Measurements from ENCODE around the gene AFDN.
"Not testable (repeated sequence)": the region's sequence is repeated elsewhere in the genome, so short reads cannot be mapped to it uniquely, and the experiment has no call there.

The AFDN gene

GRCh38 chr6:167984144-167984719 is 157.5 kb downstream of the AFDN start:
- DNase-seq, result no peak

- DNase-seq, result no peak
Measured at GRCh38 chr6:167984876-167985604, 158.3 kb downstream of the AFDN start.

- no peak for DNase-seq
Measured at GRCh38 chr6:167985911-167986595, 159.3 kb downstream of the AFDN start.

DNA sequence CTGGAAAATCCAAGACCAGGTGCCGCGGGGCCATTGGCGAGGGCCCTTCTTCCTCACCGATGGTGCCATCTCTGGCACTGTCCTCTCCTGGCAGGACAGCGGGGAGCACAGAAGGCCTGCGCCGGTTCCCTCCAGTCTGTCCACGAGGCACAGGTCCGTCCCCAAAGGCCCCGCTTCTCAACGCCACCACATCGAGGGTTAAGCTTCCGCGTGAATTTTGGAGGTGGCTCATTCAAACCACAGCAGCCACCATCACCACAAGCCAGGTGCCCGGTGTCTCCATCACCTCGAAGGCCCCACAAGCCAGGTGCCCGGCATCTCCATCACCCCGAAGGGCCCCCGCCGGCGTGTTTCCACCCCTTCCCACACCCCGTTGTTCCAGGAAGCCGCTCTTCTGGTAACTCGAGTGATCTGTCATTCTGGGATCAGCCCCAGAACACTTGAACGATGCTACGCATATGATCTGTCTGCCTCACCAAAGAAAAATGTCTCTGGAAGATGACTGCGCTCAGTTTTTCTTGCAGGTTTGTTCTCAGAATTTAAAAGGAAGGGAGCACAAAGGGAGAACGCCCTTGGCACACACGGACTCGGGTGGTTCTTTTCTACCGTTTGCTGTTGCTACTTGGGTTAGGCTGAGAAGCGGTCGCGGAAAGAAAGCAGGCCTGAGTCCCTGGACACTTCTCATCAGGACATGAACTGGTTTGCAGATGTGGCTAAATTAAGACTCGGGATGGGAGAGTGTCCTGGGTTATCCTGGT is 160.9 kb downstream of the AFDN start:
- DNase-seq, result no peak

DNA sequence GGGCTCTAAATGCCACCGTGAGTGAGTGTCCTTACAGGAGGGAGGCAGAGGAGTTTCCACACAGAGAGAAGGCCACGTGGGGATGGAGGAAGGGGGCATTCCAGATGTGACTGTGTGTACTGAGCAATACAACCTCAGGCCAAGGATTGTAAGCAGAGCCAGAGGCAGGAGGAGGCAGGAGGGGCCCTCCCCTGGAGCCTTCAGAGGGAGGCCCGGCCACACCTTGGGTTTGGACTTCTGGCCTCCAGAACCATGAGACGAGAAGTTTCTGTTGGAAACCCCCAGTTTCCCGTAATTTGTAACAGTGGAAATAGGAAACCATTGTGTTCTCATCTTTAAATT is 161.4 kb downstream of the AFDN start:
- no peak for DNase-seq

GRCh38 chr6:167988945-167989841 is 162.5 kb downstream of the AFDN start:
- no peak for DNase-seq

GRCh38 chr6:167990016-167990945 is 163.6 kb downstream of the AFDN start:
- no peak for DNase-seq

GRCh38 chr6:167993169-167993568 is 166.5 kb downstream of the AFDN start:
- no peak for DNase-seq

GRCh38 chr6:167993831-167994230 is 167.1 kb downstream of the AFDN start:
- DNase-seq, result no peak

GRCh38 chr6:167995302-167995701 is 168.6 kb downstream of the AFDN start:
- DNase-seq, result no peak

GRCh38 chr6:167995731-167996151 is 169.0 kb downstream of the AFDN start:
- no peak for DNase-seq

DNA sequence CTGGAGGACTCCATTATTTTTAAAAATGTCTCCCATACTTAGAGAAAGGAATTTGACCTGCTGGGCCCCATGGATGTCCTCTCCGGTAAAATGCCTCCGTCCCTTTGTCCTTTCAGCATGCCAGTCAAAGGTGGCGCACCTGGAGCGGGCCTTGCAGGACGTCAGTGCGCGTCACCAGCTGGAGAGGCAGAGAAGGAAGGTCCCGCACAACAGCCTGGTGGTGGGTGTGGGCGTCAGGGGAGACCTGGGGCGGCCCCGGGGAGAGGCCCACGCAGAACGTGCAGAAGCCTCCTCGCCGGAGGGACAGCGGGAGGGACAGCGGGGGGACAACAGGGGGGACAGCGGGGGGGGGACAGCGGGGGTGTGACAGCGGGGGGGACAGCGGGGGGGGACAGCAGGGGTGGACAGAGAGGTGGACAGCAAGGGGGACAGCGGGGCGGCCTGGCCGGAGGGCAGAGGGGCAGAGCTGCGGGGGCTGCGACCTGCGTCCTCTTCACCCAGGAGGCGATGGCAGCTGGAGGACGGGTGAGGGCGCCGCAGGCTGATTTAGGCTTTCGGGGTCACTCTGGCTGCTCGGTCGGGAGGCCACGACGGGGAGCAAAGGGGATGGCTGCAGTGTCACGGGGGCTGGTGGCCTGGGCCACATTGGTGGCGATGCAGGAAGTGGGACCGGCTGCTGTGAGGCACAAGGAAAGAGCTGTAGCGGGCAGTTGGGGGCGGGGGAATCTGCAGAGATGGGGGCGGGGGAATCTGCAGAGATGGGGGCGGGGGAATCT is 169.9 kb downstream of the AFDN start:
- DNase-seq, result no peak

GRCh38 chr6:167997642-167998041 is 170.9 kb downstream of the AFDN start, which contains the start of gene KIF25:
TSS of gene KIF25 (plus strand) at chr6:167997671. CDS start at chr6:168029586, 31,915 bp downstream.
- no peak for DNase-seq

- no peak for DNase-seq
Measured at GRCh38 chr6:167998215-167998614, 171.5 kb downstream of the AFDN start.

DNA sequence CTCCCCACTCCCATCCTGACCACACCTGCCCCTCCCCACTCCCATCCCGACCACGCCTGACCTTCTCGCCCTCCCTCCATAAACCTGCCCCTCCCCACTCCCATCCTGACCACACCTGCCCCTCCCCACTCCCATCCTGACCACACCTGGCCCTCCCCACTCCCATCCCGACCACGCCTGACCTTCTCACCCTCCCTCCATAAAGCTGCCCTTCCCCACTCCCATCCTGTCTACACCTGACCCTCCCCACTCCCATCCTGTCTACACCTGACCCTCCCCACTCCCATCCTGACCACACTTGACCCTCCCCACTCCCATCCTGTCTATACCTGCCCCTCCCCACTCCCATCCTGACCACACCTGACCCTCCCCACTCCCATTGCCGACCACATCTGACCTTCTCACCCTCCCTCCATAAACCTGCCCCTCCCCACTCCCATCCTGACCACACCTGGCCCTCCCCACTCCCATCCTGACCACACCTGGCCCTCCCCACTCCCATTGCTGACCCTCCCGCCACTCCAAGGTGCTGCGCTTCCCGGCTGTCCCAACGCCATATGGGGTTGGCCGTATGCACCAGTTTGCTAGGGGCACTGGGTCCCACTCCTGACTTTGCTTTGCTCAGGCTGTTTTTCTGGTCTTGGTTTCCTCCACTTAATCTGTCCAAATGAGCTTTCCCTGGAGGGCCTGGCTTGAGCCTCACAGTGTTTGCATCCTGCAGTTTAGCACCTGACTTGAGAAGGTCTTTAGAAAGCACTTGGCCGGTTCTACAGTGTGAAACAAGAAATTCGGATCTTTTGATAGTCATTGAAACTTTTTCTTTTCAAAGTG is 173.7 kb downstream of the AFDN start:
- DNase-seq, result no peak

DNA sequence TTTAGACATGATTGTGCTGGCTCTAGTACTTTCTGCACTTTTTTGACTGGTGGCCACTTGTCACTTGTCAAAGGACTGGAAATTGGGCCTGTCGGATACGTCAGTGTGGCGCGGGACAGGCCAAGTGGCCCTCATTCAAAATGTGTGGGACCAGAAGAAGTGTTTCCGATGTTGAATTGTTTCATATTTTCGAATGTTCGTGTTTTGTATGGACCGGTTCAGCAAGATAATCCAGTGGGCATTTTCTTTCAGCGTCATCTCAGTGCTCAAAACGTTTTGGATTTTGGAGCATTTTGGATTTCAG is 174.3 kb downstream of the AFDN start:
- no peak for DNase-seq

GRCh38 chr6:168001514-168001913 is 174.8 kb downstream of the AFDN start:
- DNase-seq, result not testable (repeated sequence)

GRCh38 chr6:168002804-168003203 is 176.1 kb downstream of the AFDN start:
- DNase-seq, result no peak

DNA sequence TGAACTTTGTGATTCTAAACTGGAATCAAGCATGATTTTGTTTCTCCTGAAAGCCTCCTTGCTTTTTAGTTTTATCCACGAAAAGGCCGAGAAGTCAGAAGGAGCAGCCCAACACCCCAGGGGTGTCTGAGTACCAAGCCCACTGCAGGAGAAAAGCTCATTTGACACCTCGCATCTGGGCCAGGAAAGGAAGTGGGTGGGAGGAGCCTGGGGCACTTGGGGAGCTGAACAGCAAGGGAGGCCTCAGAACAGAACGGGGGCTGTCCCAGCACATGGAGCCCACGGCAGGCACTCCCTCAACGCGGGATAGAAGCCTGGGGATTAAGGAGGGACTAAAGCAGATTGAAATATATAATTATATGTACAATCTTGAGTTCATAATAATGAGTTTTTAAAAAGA is 177.3 kb downstream of the AFDN start:
- no peak for DNase-seq

DNA sequence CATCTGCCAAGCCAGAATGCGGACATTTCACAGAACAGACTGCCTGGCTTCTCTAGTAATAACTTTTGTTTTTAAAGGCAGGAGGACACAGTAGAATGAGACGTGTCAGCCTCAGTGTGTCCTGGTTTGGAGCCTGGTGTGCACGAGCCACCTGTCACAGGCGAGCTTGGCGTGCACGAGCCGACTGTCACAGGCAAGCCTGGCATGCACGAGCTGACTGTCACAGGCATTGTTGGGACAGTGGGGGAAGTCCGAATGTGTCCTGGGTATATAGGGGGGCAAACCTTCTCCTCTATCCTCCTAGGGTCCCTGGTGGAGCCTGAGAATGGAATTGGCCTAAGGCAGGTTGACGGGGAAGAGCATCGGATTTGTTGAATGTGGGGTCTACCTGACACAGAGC is 178.2 kb downstream of the AFDN start:
- no peak for DNase-seq

Measured in SHP77 treated with DMSO at 0.1 percent for 48 hours (cell line).